ENCODE results near the gene MYLK4.

GRCh38 chr6:2639167-2639566, 111.6 kb downstream of the MYLK4 start:
- TF ChIP-seq CTCF (IDR thresholded peaks at IDR 0.05; ENCODE audit: extremely low read depth in 1 of 2, insufficient read depth in 1 of 2, low read depth in 1 of 2, low read length in 2 of 2) (no peak), FOS (IDR thresholded peaks at IDR 0.05; ENCODE audit: borderline replicate concordance, insufficient read depth, low read length) (no peak)
